Skeletal muscle cell (primary cell): ENCODE results near the gene LMBRD1.
"Not testable (repeated sequence)": the region's sequence is repeated elsewhere in the genome, so short reads cannot be mapped to it uniquely, and the experiment has no call there.

Experiments
- DNase-seq: peaks from one replicate; pipeline ENCODE4 v3.0.0-alpha.2; 2010; ENCODE audit warnings: low read depth
- H3K4me3 ChIP-seq: 2 replicates; pipeline ENCODE4 v1.5.1; 2011; ENCODE audit warnings: low read depth, mild to moderate bottlenecking, control low read depth, low read length, moderate library complexity

LMBRD1 gene

DNA sequence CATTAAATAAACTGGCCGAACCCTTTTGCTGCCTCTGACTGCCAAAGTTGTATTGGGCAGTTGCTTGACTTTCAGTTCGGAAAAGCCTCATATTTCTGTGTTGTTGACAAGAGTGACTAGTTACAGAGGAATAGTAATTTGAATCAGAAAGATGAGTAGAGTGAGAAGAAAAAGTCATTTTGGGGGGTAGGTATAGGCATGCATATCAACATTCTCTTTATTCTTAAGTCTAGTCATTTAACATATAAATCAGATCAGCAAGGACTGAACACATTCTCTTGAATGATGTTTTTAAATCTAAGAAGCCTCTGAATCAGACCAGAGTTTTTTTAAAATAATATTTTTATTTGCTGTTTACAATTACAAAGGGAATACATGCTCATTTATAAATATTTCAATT is 4.9 kb upstream of the LMBRD1 start:
- DNase-seq = no peak
- no peak overlapping the region for H3K4me3 ChIP-seq

GRCh38 chr6:69801225-69801624 is 4.4 kb upstream of the LMBRD1 start:
- DNase-seq = no peak
- no peak overlapping the region for H3K4me3 ChIP-seq

GRCh38 chr6:69798796-69799195 is 2.0 kb upstream of the LMBRD1 start:
- not testable (repeated sequence) for DNase-seq, H3K4me3 ChIP-seq

GRCh38 chr6:69796073-69796641 is 653 bp downstream of the LMBRD1 start:
- peak; percentile 16 for DNase-seq
- H3K4me3 ChIP-seq = peak overlapping the region; percentile 64

GRCh38 chr6:69795469-69796072 is 1.2 kb downstream of the LMBRD1 start:
- H3K4me3 ChIP-seq = peak overlapping the region; percentile 64
- DNase-seq = no peak

GRCh38 chr6:69792292-69792691 is 4.5 kb downstream of the LMBRD1 start:
- no peak for DNase-seq
- no peak overlapping the region for H3K4me3 ChIP-seq

- no peak for DNase-seq
- H3K4me3 ChIP-seq = no peak overlapping the region
Measured at GRCh38 chr6:69791065-69791471, 5.7 kb downstream of the LMBRD1 start.

DNA sequence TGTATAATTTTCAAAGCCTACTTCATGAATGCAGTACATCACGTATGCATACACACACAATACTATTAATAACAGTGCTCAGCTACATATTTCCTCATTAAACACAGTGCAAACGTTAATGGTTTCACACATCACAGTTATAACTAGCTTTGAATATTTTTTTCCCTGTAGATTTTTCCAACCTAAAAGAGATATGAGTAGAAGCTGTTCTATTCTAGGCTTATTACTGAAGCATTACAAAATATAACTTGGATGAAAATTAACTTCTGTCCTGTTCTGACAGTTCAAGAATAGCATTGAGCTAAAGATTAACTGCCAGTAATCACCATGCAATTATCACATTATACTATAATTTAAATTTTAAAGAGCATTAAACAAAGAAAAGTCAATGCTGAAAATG is 6.2 kb downstream of the LMBRD1 start:
- no peak for DNase-seq
- H3K4me3 ChIP-seq = no peak overlapping the region

DNA sequence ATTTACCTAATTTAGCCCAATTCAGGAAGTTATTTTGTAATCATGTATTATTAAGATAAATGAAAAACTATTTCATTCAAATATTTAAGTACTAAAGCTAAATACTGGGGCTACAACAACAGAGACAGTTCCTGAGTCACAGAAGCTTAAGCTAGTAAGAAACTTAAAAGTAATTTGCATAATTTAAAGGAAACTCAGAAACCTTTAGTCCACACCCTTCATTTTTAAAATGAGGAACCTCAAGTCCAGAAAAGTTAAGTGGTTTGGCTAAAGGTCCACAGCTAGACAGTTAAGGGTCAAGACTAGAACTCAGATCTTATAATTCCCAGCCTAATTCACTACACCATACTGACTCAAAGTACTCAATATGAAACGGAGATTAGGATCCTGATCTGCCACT is 7.2 kb downstream of the LMBRD1 start:
- H3K4me3 ChIP-seq = no peak overlapping the region
- DNase-seq = no peak

DNA sequence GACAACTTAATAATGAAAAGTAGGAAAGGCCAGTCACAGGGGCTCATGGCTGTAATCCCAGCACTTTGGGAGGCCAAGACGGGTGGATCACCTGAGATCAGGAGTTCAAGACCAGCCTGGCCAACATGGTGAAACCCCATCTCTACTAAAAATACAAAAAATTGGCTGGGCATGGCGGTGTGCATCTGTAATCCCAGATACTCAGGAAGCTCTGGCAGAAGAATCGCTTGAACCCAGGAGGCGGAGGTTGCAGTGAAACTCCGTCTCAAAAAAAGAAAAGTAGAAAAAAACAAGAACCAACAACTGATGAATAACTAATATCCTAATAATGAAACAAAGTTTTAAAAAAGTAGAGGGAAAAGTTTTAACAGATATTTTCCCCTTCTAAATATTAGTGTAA is 9.4 kb downstream of the LMBRD1 start:
- not testable (repeated sequence) for DNase-seq, H3K4me3 ChIP-seq

- DNase-seq = no peak
- H3K4me3 ChIP-seq = no peak overlapping the region
Measured at GRCh38 chr6:69785697-69786096, 11.1 kb downstream of the LMBRD1 start.

DNA sequence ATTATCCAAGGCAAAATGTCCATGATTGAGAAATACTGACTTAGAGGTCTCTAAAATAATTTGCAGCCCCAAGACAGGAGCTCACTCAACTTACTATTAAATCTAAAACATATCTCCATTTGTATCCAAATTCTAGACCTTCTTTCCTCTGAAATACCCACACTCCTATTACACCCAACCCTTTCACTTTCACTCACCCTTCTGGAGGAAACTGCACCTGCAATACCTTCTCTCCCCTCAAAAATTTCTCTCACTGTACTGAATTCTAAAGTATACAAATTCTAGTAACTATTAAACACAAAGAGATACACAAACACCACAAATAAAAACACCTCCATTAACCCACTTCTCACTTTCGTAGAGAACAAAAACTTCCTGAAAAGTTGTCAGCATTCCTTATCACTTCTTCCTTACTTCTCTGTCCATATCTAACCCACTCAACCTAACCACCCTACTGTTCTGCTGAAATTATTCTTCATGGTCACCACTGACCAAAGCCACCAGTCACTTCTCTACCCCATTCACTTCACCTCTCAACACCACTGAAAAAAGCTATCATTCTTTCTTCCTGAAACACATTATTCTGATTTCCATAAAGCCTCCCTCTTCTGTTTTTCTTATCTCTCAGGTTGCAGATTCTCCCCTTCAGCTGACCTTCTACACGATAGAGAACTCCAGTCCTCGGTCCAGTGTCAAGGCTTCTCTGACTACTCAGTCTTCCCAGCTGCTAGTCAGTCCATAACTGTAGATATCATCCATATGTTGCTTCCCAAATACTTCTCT is 12.0 kb downstream of the LMBRD1 start:
- H3K4me3 ChIP-seq = no peak overlapping the region
- DNase-seq = no peak

DNA sequence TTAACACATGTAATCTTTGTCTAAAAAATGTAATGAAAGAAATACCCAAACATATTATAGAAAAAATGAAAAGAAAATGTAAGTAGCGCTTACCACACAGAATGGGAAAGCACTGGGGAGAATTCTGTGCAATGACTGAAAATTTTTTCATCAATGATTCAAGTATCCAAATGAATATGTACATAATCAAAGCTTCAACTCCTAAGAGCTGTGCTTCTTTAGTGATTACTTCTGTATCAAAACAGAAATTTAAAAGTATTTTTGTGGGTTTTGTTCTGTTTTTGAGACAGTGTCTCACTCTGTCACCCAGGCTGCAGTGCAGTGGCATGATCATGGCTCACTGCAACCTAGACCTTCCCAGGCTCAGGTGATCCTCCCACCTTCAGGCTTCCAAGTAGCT is 13.7 kb downstream of the LMBRD1 start:
- H3K4me3 ChIP-seq = no peak overlapping the region
- DNase-seq = no peak

GRCh38 chr6:69780585-69781178 is 16.1 kb downstream of the LMBRD1 start:
- no peak overlapping the region for H3K4me3 ChIP-seq
- no peak for DNase-seq

- no peak for DNase-seq
- H3K4me3 ChIP-seq = no peak overlapping the region
Measured at GRCh38 chr6:69775941-69776340, 20.9 kb downstream of the LMBRD1 start.

- no peak for DNase-seq
- no peak overlapping the region for H3K4me3 ChIP-seq
Measured at GRCh38 chr6:69775585-69775849, 21.3 kb downstream of the LMBRD1 start.

DNA sequence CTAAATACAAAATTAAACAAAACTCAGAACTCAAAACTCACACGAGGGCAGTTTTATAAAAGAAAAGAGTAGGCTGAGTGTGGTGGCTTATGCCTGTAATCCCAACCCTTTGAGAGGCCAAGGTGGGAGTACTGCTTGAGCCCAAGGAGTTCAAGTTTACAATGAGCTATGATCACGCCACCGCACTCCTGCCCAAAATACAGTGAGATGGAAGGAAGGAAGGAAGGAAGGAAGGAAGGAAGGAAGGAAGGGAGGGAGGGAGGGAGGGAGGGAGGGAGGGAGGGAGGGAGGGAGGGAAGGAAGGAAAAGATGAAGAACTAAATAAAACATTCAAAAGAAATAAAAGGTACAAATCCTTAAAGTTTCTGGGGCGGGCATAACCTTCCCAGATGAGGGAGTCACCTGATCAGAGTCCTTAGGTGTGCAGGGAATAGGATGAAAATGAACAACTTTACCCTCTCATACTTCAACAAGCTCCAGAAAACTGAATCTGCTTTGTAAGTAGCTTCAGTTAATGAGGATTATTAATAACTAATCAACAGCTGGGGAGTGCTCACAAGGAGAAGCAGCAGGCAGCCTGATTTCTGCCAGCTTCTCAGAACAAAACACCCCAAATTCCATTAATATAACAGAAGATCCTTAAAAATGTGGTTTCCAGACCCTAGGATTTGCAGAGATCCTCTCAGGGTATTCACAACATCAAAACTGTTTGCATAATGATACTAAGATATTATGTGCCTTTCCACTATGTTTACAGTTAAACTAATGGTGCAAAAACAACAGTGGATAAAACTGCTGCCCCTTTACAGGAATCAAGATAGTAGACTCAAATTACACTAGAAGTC is 21.8 kb downstream of the LMBRD1 start:
- H3K4me3 ChIP-seq = no peak overlapping the region
- no peak for DNase-seq

- DNase-seq = no peak
- no peak overlapping the region for H3K4me3 ChIP-seq
Measured at GRCh38 chr6:69771158-69771906, 25.5 kb downstream of the LMBRD1 start.

- DNase-seq = no peak
- no peak overlapping the region for H3K4me3 ChIP-seq
Measured at GRCh38 chr6:69768664-69769063, 28.1 kb downstream of the LMBRD1 start.
